HL-60 (cell line): Measurements from ENCODE around the gene QSOX2.

Experiments used
- DNase-seq, 2 experiments: peaks; one replicate each; pipeline ENCODE4 v3.0.0-alpha.2; 2010 to 2020; ENCODE audit warnings: low read depth in 1 of 2, low spot score in 1 of 2
- H3K27ac ChIP-seq: fragments of 250-450 bp; sonication (Bioruptor Pico); replicated peaks from 2 replicates; pipeline ENCODE4 v1.5.1; 2020; ENCODE audit warnings: mild to moderate bottlenecking, moderate library complexity
- H3K27me3 ChIP-seq: fragments of 250-450 bp; sonication (Bioruptor Pico); 2 replicates; pipeline ENCODE4 v1.5.1; 2021; ENCODE audit warnings: mild to moderate bottlenecking, moderate library complexity; ENCODE audit not compliant: insufficient read depth, poor library complexity, severe bottlenecking
- H3K4me3 ChIP-seq: replicated peaks from 2 replicates; pipeline ENCODE4 v1.5.1; 2011; ENCODE audit warnings: mild to moderate bottlenecking, control low read depth, low read length; ENCODE audit not compliant: insufficient read depth
- CTCF ChIP-seq: IDR thresholded peaks from one replicate; pipeline ENCODE4 v1.5.1; 2011; ENCODE audit warnings: low read length, control low read depth, inconsistent platforms; ENCODE audit not compliant: insufficient read depth
- GABPA ChIP-seq: IDR thresholded peaks from 2 replicates; pipeline ENCODE4 v1.6.1; 2012; ENCODE audit warnings: low read depth
- POLR2AphosphoS5 ChIP-seq: IDR thresholded peaks from 2 replicates; pipeline ENCODE4 v1.6.1; 2012; ENCODE audit warnings: low read depth
- SPI1 ChIP-seq: IDR thresholded peaks from 2 replicates; pipeline ENCODE4 v1.6.1; 2012; ENCODE audit warnings: low read depth, mild to moderate bottlenecking, borderline replicate concordance
- long read RNA-seq: library from polyadenylated mRNA; unstranded; transcript quantifications from one replicate; pipeline ENCODE4 v2.0.0, GENCODE V29; 2020
- TF ChIP-seq, protein P1 (sequence below): IDR thresholded peaks from 2 replicates; pipeline ENCODE4 v1.6.1; 2012; ENCODE audit warnings: low read depth; ENCODE audit not compliant: insufficient replicate concordance

QSOX2 gene, protein sequence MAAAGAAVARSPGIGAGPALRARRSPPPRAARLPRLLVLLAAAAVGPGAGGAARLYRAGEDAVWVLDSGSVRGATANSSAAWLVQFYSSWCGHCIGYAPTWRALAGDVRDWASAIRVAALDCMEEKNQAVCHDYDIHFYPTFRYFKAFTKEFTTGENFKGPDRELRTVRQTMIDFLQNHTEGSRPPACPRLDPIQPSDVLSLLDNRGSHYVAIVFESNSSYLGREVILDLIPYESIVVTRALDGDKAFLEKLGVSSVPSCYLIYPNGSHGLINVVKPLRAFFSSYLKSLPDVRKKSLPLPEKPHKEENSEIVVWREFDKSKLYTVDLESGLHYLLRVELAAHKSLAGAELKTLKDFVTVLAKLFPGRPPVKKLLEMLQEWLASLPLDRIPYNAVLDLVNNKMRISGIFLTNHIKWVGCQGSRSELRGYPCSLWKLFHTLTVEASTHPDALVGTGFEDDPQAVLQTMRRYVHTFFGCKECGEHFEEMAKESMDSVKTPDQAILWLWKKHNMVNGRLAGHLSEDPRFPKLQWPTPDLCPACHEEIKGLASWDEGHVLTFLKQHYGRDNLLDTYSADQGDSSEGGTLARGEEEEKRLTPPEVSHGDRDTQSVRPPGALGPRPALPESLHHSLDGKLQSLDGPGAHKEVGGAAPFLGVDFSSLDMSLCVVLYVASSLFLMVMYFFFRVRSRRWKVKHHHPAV
- long read RNA-seq, partial matches to known transcripts = 1 of 38 reads
- long read RNA-seq, other reads (novel, unspliced or antisense) = 37 of 38 reads

- no peaks in the 10 kb centered on the region for H3K27me3 ChIP-seq
- DNase-seq = peak; percentile 55 to 67
- peak within 1 kb of the TSS; percentile 69 for H3K27ac ChIP-seq
- peak within 1 kb of the TSS; percentile 82 for H3K4me3 ChIP-seq
- TF ChIP-seq GABPA (no peak), CTCF (no peak), SPI1 (no peak), POLR2AphosphoS5 (0 out of 2 replicates have a peak, but pooled peaks have one; percentile 24)
- TF ChIP-seq, protein P1, sequence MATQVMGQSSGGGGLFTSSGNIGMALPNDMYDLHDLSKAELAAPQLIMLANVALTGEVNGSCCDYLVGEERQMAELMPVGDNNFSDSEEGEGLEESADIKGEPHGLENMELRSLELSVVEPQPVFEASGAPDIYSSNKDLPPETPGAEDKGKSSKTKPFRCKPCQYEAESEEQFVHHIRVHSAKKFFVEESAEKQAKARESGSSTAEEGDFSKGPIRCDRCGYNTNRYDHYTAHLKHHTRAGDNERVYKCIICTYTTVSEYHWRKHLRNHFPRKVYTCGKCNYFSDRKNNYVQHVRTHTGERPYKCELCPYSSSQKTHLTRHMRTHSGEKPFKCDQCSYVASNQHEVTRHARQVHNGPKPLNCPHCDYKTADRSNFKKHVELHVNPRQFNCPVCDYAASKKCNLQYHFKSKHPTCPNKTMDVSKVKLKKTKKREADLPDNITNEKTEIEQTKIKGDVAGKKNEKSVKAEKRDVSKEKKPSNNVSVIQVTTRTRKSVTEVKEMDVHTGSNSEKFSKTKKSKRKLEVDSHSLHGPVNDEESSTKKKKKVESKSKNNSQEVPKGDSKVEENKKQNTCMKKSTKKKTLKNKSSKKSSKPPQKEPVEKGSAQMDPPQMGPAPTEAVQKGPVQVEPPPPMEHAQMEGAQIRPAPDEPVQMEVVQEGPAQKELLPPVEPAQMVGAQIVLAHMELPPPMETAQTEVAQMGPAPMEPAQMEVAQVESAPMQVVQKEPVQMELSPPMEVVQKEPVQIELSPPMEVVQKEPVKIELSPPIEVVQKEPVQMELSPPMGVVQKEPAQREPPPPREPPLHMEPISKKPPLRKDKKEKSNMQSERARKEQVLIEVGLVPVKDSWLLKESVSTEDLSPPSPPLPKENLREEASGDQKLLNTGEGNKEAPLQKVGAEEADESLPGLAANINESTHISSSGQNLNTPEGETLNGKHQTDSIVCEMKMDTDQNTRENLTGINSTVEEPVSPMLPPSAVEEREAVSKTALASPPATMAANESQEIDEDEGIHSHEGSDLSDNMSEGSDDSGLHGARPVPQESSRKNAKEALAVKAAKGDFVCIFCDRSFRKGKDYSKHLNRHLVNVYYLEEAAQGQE = peak; percentile 92
Measured at GRCh38 chr9:136245219-136246150, at the start of gene QSOX2. QSOX2 (minus strand) TSS chr9:136245812; CDS start chr9:136245803, 9 bp downstream.

GRCh38 chr9:136295055-136295454 is 49.4 kb upstream of the QSOX2 start:
- DNase-seq = no peak
- no peaks in the 10 kb centered on the region for H3K27me3 ChIP-seq
- TF ChIP-seq SPI1 (no peak), POLR2AphosphoS5 (no peak), GABPA (no peak), CTCF (no peak)
- TF ChIP-seq, protein P1 = no peak
- H3K4me3 ChIP-seq = no peak overlapping the region
- H3K27ac ChIP-seq = no peak overlapping the region

- Histone ChIP-seq H3K4me3 (no peak overlapping the region), H3K27me3 (no peaks in the 10 kb centered on the region), H3K27ac (no peak overlapping the region)
- no peak for TF ChIP-seq CTCF
- TF ChIP-seq SPI1 = no peak
- DNase-seq = no peak
Measured at GRCh38 chr9:136294437-136294836, 48.8 kb upstream of the QSOX2 start.
